Effector CD4-positive, alpha-beta T cell (primary cell): Measurements from ENCODE around the gene ABCC11.

Source experiments
- DNase-seq: peaks from one replicate; pipeline ENCODE4 v3.0.0-alpha.2; 2020
- total RNA-seq: gene quantifications from one replicate; lab custom pipeline; 2026; lab: John Stamatoyannopoulos, UW

The ABCC11 gene
- 1.1 reads per million for total RNA-seq

DNA sequence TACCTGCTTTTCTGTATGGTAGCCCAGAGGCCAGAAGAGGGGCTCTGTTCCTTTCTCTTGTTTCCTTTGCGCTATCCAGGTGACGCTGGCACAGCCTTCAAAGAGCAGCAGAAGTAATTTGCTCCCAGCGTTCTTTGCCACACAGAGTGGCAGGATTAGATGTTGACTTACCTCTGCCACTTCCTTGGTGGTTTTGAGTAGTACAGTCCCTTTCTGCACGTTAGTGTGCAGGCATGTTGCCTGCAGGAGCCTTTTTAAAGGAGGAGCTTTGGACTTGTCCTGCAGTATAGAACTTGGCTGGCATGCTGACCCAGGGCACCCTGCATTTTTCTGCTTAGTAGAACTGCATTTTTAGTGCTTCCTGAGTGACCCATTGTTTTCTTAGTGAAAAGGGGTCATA, at the start of gene ABCC11:
Gene ABCC11 (minus strand): TSS at position 229 of the 400 bp plus-strand sequence. CDS start 15,618 bp downstream, outside the sequence.
- DNase-seq = no peak

DNA sequence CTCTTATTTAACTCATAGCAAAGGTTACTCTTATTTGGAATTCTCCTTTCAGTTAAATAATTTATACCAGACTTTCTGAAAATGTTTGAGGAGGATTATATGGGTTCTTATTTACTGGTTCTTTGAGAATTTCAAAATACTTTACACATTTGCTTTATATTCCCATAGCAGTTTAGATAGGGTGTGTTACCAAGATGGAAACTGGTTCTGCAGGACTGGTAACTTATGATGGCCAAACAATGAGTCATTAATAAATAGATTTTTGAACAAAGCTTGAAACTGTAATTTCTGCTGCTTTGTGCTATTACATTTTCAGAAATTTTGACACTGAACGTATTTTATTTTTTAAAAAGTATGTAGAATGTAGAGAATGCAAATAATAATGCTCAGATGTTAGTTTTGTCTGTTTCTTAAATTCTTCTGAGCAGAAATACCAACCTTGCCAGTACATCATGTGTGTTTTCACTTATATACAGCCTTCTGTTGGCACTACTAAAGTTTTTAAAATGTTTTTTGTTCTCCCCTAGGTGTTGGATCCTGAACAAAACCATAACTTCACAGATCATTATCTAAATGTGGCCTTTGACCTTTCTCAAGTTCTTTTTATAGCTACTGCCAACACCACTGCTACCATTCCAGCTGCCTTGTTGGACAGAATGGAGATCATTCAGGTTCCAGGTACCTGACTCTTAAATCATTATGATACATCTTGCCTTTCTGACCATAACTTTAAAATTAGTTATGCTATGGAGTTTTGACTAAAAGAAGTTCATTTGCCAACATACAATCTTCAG, 48.3 kb upstream of the ABCC11 start:
- DNase-seq = no peak

DNA sequence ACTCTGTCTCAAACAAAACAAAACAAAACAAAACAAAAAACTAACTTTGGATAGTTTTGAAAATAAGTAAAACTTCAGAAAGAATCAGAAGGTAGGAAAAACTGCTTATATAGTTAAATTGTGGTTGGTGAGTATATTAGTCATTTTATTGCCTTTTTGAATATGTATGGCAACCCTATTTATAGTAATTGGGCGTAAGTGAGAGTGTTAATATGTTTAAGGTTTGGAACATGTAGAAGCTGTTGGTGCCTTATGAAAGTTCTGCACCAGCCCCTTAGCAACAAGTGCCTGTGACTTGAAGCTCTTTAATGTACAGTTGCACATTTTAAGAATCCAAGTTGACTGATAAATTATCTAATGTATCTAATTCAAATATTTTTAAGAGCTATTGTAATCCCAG, 47.4 kb upstream of the ABCC11 start:
- no peak for DNase-seq

DNA sequence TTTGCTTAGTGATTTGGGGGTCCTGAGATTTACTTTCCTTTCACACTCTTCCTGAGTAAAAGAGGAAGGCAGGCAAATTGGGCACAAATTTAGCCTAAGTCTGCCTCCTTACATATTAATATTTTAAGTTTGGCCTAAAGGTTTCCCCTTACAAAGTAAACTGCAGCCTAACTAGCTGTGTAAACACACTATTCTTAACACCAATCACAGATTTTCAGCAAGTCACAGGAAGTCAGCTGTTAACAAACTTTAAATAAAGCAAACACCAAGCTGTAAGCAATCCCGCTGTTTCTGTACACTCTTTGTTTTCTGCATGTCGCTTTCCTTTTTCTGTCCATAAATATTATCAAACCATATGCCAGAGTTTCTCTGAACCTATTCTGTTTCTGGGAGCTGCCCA, 45.1 kb upstream of the ABCC11 start:
- DNase-seq = no peak

DNA sequence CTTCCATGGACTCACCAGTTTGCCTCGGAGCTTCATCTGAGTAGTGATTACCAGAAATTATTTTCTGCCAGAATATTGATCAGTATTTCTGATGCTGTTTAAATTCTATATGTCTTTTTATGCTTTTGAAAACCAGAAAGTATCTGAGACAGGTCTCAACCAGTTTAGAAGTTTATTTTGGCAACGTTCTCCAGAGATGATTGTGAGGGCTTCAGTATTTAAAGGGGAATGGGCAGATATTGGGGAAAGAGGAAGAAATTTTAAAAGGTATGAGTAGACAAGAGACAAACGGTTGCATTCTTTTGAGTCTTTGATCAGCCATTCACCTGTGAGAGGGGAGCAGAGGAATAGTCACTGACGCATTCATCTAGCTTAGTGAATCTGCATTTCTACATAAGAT, 44.4 kb upstream of the ABCC11 start:
- no peak for DNase-seq

DNA sequence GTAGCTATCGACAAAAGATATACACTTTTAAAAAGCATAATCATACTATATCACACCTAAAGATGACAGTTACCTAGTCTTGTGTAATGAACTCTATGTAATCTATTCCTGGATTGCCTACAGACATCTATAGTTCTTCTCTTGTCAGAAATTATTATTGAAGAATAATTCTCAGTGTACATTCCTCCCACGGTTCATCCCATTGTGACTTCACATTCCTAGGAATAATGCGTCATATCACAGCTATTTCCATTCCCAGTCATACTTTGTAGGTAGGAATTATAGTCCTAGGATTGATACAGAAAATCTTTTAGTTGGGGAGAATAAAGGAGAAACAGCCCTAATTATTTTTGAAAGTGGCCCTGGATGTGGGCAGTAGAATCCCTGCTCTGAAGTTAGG, 44.0 kb upstream of the ABCC11 start:
- DNase-seq = no peak

DNA sequence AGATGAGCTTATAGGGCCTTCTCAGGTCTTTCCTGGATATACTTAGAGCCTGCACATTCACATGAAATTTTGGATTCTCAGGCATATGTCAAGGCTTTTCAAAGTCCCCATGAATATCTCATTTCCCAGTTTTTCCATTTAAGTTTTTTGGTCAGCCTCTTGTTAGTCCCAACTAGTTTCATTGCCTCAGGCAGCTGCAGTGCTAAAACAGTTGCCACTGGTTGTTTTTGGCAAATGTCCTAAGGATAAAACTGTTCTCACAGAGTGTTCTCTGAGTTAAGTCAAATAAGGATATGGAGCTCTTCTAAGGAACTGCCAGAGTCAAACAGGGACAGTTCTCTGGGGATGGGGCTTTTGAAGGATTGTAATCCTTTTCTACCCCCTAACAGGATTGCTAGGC, 39.9 kb upstream of the ABCC11 start:
- no peak for DNase-seq

DNA sequence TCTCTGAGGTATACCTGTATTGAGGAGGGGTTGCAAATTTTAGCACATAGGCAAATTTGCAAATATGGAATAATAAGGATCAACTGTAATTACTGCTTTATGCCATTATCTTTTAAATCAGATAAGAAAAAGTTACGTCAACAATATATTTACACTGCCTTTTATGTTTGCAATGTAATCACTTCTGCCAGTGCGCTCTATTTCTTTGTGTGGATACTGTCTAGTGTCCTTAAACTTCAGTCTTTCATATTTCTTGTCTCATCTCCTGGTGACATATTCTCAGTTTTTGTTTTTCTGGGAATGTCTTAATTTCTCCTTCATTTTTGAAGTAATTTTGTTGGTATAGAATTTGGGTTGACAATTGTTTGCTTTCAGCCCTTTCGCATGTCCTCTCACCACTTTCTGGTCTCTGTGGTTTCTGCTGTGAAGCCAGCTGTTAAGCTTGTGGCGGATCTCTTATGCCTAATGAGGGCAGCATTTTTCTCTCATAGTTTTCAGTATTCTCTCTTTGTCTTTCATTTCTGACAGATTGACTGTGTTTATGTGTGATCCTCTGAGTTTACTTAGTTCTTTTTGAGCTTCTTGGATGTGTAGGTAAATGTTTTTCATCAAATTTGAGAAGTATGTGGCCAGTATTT, 37.6 kb upstream of the ABCC11 start:
- no peak for DNase-seq

DNA sequence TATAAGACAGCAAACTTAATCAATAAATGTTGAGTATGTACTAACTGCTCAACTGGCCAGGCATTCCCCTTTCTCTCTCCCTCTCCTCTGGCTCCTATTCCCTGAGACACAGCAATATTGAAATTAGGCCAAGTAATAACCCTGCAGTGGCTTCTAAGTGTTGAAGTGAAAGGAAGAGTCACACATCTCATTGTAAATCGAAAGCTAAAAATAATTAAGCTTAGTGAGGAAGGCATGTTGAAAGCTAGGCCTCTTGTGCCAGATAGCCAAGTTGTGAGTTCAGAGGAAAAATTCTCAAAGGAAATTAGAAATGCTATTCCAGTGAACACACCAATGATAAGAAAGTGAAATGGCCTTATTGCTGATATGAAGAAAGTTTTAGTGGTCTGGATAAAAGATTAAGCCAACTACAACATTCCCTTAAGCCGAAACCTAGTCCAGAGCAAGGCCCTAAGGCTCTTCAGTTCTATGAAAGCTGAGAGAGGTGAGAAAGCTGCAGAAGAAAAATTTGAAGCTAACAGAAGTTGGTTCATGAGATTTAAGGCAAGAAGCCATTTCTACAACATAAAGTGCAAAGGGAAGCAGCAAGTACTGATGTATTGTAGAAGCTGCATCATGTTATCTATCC, 35.4 kb upstream of the ABCC11 start:
- DNase-seq = no peak

DNA sequence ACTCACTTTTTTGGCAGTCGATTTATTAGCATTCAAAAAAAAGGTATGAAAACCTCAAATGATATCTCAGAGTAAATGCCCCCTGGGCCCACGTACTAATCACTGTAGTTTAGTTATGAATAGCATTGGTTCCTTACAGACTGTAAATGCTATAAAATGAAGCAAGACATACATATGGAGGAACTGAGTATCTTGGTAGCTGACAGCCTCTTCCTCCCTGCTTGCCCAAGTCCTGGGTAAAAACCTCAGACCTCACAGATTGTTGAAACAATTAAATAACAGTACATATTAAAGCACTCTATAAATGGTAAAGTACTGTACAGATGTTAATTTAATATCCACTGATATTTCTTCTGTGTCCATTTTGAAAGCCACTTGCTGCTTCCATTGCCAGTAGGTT, 33.2 kb upstream of the ABCC11 start:
- DNase-seq = no peak

DNA sequence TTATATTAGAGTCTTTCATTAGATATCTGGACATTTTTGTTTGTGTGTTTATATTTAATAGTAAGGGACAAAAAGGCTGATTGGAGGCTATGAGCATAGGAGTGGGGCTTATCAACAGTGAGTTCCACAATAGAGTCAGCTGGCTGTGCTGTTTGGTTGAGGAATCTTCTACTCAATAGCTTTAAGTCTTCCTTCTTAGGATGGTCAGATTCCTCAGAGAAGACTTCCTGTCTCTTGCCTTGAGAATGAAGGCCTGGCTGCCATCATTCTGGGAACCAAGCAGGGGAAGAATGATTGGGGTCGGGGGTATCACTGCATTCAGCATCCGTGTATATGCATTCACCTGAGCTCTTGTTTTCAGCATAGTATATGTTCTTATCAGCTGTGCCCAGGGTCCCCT, 31.9 kb upstream of the ABCC11 start:
- DNase-seq = no peak

DNA sequence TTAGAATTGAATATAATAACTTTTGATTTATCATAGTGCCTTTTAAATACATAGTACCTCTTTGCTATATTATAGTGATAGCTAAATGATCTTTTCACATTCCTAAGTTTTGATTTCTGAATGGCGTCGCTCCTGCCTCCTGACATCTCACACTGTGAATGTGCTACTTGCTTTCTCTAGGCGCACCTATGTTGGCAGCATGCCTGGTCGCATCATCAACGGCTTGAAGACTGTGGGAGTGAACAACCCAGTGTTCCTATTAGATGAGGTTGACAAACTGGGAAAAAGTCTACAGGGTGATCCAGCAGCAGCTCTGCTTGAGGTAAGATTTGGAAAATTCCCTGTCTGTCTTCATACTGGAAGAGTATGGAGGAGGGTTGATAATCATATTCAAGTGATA, 29.8 kb upstream of the ABCC11 start:
- DNase-seq = no peak

DNA sequence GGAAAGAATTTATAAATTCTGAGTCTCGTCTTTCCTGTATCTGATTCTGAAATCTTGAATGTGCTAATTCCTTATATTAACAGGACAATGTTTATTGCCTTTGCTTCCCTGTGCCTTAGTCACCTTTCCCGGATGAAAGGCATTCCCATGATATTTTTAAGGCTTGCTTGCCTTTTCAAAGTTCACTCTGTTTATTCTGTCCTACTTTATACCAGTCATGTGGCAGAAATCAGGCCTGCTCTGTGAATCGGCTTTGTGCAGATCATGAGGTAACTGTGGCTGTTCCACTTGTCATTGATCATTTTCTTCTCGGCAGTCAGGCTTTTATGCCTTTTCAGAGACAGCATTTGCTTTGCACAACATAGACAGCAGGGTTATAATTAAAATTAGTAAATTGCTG, 28.8 kb upstream of the ABCC11 start:
- DNase-seq = no peak

DNA sequence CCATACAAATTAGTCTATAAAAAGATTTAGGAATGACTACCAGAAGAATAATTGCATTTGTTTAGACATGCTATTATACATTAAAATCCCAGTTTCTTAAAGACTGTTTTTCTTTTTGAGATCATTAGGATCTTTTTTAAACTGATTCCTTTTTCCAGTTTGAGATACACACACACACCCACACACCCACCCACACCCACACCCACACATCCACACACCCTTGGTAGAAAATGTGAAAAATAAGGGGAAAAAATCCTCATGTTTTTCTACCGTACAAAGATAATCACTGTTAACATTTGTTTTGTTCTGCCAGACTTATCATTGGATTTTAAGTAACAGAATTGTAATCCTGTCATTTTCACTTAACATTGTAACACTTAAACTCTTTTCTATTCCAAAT, 27.1 kb upstream of the ABCC11 start:
- no peak for DNase-seq

DNA sequence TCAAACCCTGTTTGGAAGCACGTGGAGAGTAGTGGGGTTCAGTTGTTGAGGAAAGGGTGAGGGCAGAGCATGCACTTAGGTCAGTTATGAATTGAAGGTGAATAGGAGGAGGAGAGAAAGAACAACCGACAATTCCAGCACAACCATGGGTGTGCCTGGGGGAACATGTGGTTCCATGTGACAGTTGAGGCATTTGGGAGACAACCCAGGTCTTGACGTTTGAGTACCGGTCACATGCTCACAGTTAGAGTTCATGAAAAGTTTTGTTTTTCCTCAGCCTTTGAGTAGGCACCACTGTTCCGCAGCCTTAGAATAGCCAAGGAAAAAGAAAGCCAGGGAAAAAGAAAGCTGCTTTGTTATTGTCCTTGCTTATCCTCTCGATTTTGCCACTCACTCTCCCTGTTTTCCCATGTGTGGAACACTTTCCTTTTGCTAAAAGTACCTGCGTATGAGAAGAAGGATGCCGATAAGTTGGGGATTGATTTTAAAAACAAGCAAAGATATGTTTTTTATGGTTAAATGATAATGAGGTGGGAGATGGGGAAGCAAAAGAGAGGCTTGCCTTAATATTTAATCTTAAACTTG, 25.6 kb upstream of the ABCC11 start:
- no peak for DNase-seq

DNA sequence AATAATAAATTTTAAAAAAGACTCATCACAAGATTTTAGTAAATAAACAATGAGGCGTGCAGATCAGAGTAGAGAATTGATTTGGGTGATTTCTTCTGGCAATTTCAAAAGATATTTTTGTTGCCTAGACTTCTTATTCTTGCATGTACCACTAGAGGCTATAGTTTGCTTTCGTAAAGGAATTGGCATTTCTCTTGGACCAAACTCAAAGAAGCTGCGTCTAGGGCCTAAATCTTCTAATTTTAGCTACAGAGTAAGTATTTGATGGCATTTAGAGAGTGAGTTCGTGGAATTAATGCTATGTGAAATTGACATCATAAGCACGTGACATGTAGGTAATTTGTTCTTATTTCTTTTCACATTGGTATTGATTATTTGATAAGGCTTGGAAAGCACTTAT, 24.4 kb upstream of the ABCC11 start:
- no peak for DNase-seq

DNA sequence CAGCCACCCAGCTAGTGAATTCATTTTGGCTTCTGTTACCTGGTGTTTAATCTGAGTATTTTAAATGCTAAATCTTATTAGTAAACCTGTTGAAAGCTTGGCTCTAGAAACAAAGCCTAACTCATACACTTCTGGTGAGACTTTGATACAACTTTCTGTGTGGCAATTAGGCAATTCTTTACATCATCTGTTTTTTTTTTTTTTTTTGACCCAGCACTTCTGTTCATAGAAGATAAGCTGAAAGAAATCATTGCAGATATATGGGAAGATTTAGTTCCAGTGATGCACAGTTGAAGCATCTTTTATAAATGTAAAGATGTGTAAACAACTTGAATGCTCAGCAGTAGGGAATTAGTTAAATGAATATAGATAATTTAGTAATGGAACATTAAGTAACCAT, 21.7 kb upstream of the ABCC11 start:
- no peak for DNase-seq

DNA sequence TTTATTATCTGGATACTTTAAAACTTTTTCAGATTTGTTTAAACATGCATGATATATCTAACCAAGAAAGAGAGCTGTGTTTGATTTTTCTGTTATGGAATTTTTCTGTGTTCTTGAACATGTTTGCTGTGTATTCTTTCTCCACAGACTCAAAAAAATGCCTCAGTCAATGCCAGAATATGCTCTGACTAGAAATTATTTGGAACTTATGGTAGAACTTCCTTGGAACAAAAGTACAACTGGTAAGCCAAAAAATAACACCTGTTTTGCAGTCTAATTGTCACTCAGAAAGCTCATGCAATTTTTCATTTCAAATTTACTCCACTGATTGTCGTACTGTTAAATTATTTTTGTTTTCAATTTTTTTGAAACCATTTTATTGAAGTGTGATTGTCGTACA, 15.3 kb upstream of the ABCC11 start:
- no peak for DNase-seq

DNA sequence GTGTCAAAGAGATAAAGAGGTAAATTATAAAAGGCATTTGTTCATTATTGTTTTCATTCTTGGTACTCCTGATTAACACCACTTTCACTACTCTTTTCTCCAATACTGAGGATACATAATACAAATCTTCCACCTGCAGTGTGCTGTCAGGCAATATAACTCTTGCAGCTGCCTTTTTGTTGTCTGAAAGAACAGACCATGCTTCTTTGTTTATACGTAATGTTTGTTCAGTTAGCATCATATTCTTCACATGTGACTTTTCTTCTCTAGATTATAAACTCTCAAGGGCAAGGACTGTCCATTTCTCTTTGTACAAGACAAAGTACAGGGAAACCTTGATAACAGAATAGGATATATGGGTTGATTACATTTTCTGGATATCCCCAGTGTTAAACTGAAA, 14.2 kb upstream of the ABCC11 start:
- DNase-seq = no peak

DNA sequence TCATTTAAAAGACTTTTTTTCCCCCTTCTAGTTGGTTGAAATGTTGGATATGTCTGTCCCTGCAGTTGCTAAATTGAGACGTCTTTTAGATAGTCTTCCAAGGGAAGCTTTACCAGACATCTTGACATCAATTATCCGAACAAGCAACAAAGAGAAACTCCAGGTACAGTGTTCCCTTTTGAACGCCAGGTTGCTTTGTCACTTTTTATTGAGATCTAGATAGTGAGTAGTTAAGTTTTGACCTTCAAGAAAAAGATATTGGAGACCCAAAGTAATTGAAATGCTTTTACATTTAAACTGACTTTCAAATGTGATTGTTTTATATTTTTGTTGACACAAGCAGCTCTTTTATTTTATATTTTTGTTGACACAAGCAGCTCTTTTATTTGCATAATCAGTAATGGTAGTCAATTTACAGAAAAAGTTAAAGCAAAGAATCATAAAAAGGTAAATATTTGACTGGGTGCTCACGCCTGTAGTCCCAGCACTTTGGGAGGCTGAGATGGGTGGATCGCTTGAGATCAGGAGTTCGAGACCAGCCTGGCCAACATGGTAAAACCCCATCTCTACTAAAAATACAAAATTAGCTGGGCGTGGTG, 9.3 kb upstream of the ABCC11 start:
- DNase-seq = no peak

DNA sequence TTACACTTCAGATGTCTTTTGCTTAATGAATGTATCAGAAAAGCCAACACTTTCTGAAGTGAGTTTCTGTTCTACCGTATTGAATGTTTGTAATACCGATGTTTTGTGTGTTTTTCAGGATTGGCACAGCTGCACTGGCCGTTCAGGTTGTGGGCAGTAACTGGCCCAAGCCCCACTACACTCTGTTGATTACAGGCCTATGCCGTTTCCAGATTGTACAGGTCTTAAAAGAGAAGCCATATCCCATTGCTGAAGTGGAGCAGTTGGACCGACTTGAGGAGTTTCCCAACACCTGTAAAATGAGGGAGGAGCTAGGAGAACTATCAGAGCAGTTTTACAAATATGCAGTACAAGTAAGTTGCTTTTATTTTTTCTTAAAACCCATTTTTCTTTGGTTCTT, 4.7 kb upstream of the ABCC11 start:
- DNase-seq = no peak

DNA sequence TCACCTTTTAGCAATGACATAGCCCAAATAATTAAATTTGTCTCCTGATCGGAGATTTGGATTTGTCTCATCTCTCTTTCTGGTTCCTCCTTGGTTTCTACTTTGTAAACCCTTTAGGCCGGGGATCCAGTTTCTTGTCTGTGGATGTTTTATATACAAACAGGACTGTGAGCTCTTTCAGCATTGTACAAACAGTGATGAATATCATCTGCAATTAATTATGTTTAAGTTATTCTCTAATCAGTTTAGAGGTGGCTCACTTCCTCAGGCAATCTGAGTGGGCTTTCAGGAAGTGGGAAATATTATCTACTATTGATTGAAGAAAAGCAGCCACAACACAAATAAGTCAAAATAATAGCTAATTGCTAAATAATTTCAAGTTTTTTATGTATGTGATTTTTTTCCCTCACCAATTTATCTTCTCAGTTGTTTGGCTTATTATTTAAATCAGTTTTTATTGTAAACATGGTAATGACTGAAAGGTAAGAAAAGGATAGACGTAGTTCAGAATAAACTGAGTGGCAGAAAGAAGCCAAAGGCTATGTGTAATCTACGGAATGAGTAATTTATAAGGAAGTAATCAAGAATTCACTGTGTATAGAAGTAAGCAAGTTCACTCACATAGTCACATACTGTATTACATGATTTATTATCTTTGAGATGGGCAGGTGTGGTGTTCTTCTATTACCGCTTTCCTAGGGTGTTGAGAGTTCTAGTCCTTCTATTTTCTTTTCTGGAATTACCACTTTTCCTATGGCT, 3.4 kb upstream of the ABCC11 start:
- DNase-seq = no peak

DNA sequence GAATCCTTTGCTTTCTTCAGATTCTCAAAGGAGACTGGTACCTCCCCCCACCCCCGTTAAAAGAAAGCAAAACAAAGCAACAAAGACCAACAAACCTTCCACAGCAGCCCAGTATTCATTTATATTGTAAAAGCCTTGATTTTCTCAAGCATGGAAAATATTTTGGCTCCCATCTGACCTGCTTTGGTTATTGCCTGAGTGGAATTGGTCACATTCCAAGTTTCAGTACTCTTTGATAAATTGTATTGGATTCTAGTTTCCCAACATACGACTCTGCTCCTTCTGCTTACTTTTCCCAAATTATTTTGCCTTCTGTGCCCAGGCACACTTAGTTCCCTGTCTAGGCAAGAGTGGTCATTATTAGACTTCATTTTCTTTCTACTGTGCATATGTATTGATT, 1.3 kb downstream of the ABCC11 start:
- DNase-seq = no peak
